SJCRH30 (cell line): ENCODE data around the gene TRMT2B. TPM values are rescaled to one million over a fixed set of nuclear protein-coding genes. Genes with fewer than 3 reads are reported as not detected.
"Not testable (repeated sequence)": the region's sequence is repeated elsewhere in the genome, so short reads cannot be mapped to it uniquely, and the experiment has no call there.

Experiments used
- DNase-seq, 2 experiments: peaks; one replicate each; pipeline ENCODE4 v3.0.0-alpha.2; 2015 to 2020
- H3K27ac ChIP-seq: fragments of 250-450 bp; sonication (Bioruptor Pico); 2 replicates; pipeline ENCODE4 v1.5.1; 2020; ENCODE audit warnings: mild to moderate bottlenecking, moderate library complexity
- H3K27me3 ChIP-seq: fragments of 250-450 bp; sonication (Bioruptor Pico); 2 replicates; pipeline ENCODE4 v1.5.1; 2020; ENCODE audit warnings: mild to moderate bottlenecking, moderate library complexity
- H3K36me3 ChIP-seq: fragments of 250-450 bp; sonication (Bioruptor Pico); 2 replicates; pipeline ENCODE4 v1.5.1; 2020; ENCODE audit warnings: mild to moderate bottlenecking, moderate library complexity
- H3K4me1 ChIP-seq: fragments of 250-450 bp; sonication (Bioruptor Pico); 2 replicates; pipeline ENCODE4 v1.5.1; 2020; ENCODE audit warnings: mild to moderate bottlenecking, moderate library complexity
- H3K4me3 ChIP-seq: fragments of 250-450 bp; sonication (Bioruptor Pico); 2 replicates; pipeline ENCODE4 v1.5.1; 2020; ENCODE audit warnings: mild to moderate bottlenecking, moderate library complexity
- H3K9me3 ChIP-seq: fragments of 250-450 bp; sonication (Bioruptor Pico); replicated peaks from 2 replicates; pipeline ENCODE4 v1.5.1; 2020; ENCODE audit warnings: mild to moderate bottlenecking, moderate library complexity
- total RNA-seq: library from RNA; depleted of rRNA; stranded (reverse); fragments of >200 nt; shearing (Covaris generic); gene quantifications from 2 replicates; pipeline ENCODE4 v1.2.3, GENCODE V29; 2014; rRNA removed

Gene TRMT2B
- total RNA-seq = 15.4 and 16.4 TPM in 2 replicates

- Histone ChIP-seq H3K9me3 (no peaks in the 10 kb centered on the region), H3K4me3 (peak within 1 kb of the TSS; percentile 86), H3K27ac (peak within 1 kb of the TSS; percentile 85), H3K27me3 (no peaks in the 10 kb centered on the region), H3K4me1 (no peaks in the 10 kb centered on the region), H3K36me3 (no peaks in the 10 kb centered on the region)
- DNase-seq = peak; percentile 79 to 82
These were observed at the start of gene TRMT2B for GRCh38 chrX:101051549-101052302. TSS of gene TRMT2B (minus strand) at chrX:101052111. CDS start at chrX:101042289, 9,822 bp downstream.

GRCh38 chrX:101097546-101098453, 45.9 kb upstream of the TRMT2B start, which contains the start of gene CENPI:
TSS of gene CENPI (plus strand) at chrX:101098204. CDS start at chrX:101101071, 2,867 bp downstream.
- H3K4me3 ChIP-seq = peak within 1 kb of the TSS; percentile 80
- H3K27ac ChIP-seq = peak within 1 kb of the TSS; percentile 47
- peaks cover 2% of the 10 kb centered on the region for H3K36me3 ChIP-seq
- peak; percentile 95 for DNase-seq
- H3K4me1 ChIP-seq = no peaks in the 10 kb centered on the region
- H3K9me3 ChIP-seq = no peaks in the 10 kb centered on the region
- H3K27me3 ChIP-seq = no peaks in the 10 kb centered on the region

- Histone ChIP-seq H3K27ac (no peak overlapping the region), H3K4me1 (no peaks in the 10 kb centered on the region), H3K4me3 (no peak overlapping the region), H3K36me3 (no peaks in the 10 kb centered on the region), H3K27me3 (no peaks in the 10 kb centered on the region), H3K9me3 (no peaks in the 10 kb centered on the region)
- DNase-seq = no peak
These were observed 39.9 kb upstream of the TRMT2B start for GRCh38 chrX:101091817-101092216.

GRCh38 chrX:101081231-101081630, 29.3 kb upstream of the TRMT2B start:
- Histone ChIP-seq H3K4me1 (no peaks in the 10 kb centered on the region), H3K27ac (no peak overlapping the region), H3K27me3 (no peaks in the 10 kb centered on the region), H3K36me3 (no peaks in the 10 kb centered on the region), H3K9me3 (no peaks in the 10 kb centered on the region), H3K4me3 (no peak overlapping the region)
- no peak for DNase-seq

GRCh38 chrX:101080326-101081124, 28.6 kb upstream of the TRMT2B start:
- H3K27me3 ChIP-seq = no peaks in the 10 kb centered on the region
- DNase-seq = no peak
- no peaks in the 10 kb centered on the region for H3K36me3 ChIP-seq
- no peak overlapping the region for H3K27ac ChIP-seq
- H3K4me3 ChIP-seq = no peak overlapping the region
- H3K9me3 ChIP-seq = no peaks in the 10 kb centered on the region
- H3K4me1 ChIP-seq = no peaks in the 10 kb centered on the region

GRCh38 chrX:101079736-101080270, 27.9 kb upstream of the TRMT2B start:
- Histone ChIP-seq H3K27ac (no peak overlapping the region), H3K4me3 (no peak overlapping the region), H3K4me1 (no peaks in the 10 kb centered on the region), H3K9me3 (no peaks in the 10 kb centered on the region), H3K27me3 (no peaks in the 10 kb centered on the region), H3K36me3 (no peaks in the 10 kb centered on the region)
- DNase-seq = no peak

GRCh38 chrX:101078716-101079598, 27.0 kb upstream of the TRMT2B start, which contains the start of gene TMEM35A:
TSS of gene TMEM35A (plus strand) at chrX:101078879. CDS start at chrX:101079003, 124 bp downstream.
- DNase-seq = peak; percentile 2 to 24
- Histone ChIP-seq H3K4me1 (no peaks in the 10 kb centered on the region), H3K27ac (no peak within 1 kb of the TSS), H3K4me3 (no peak within 1 kb of the TSS), H3K36me3 (no peaks in the 10 kb centered on the region), H3K9me3 (no peaks in the 10 kb centered on the region), H3K27me3 (no peaks in the 10 kb centered on the region)

GRCh38 chrX:101071582-101071981, 19.7 kb upstream of the TRMT2B start:
- DNase-seq = no peak
- H3K36me3 ChIP-seq = no peaks in the 10 kb centered on the region
- H3K27ac ChIP-seq = no peak overlapping the region
- no peaks in the 10 kb centered on the region for H3K9me3 ChIP-seq
- no peaks in the 10 kb centered on the region for H3K4me1 ChIP-seq
- H3K4me3 ChIP-seq = no peak overlapping the region
- no peaks in the 10 kb centered on the region for H3K27me3 ChIP-seq

- no peaks in the 10 kb centered on the region for H3K27me3 ChIP-seq
- no peaks in the 10 kb centered on the region for H3K9me3 ChIP-seq
- H3K4me1 ChIP-seq = no peaks in the 10 kb centered on the region
- no peak overlapping the region for H3K27ac ChIP-seq
- no peak overlapping the region for H3K4me3 ChIP-seq
- DNase-seq = no peak
- no peaks in the 10 kb centered on the region for H3K36me3 ChIP-seq
These were observed 10.3 kb upstream of the TRMT2B start for GRCh38 chrX:101062176-101062575.

GRCh38 chrX:101057093-101057714, 5.3 kb upstream of the TRMT2B start:
- Histone ChIP-seq H3K4me1 (no peaks in the 10 kb centered on the region), H3K4me3 (no peak overlapping the region), H3K9me3 (no peaks in the 10 kb centered on the region), H3K36me3 (no peaks in the 10 kb centered on the region), H3K27ac (no peak overlapping the region), H3K27me3 (no peaks in the 10 kb centered on the region)
- no peak for DNase-seq

- not testable (repeated sequence) for H3K4me1 ChIP-seq, DNase-seq, H3K27me3 ChIP-seq, H3K27ac ChIP-seq, H3K9me3 ChIP-seq, H3K36me3 ChIP-seq, H3K4me3 ChIP-seq
These were observed 4.6 kb upstream of the TRMT2B start for GRCh38 chrX:101056551-101056950.

GRCh38 chrX:101051153-101051548, 760 bp downstream of the TRMT2B start:
- no peaks in the 10 kb centered on the region for H3K4me1 ChIP-seq
- H3K4me3 ChIP-seq = peak overlapping the region; percentile 86
- no peaks in the 10 kb centered on the region for H3K9me3 ChIP-seq

GRCh38 chrX:101040197-101040596, 11.7 kb downstream of the TRMT2B start:
- H3K4me3 ChIP-seq = no peak overlapping the region
- H3K9me3 ChIP-seq = no peaks in the 10 kb centered on the region
- no peaks in the 10 kb centered on the region for H3K36me3 ChIP-seq
- H3K4me1 ChIP-seq = no peaks in the 10 kb centered on the region
- H3K27me3 ChIP-seq = no peaks in the 10 kb centered on the region
- H3K27ac ChIP-seq = no peak overlapping the region
- no peak for DNase-seq

More at GRCh38 chrX:101051153-101051548, 760 bp downstream of the TRMT2B start:
- H3K27me3 ChIP-seq = no peaks in the 10 kb centered on the region
- H3K27ac ChIP-seq = peak overlapping the region; percentile 85
- H3K36me3 ChIP-seq = no peaks in the 10 kb centered on the region
- DNase-seq = no peak
